GM12878 (cell line): ENCODE data around the gene ZNF615. TPM values are rescaled to one million over a fixed set of nuclear protein-coding genes. Genes with fewer than 3 reads are reported as not detected.

ENCODE experiments used
- ATF7 ChIP-seq: fragments of 450-650 bp; IDR thresholded peaks from 2 replicates; pipeline ENCODE4 v1.6.1; 2016; ENCODE audit warnings: low read depth, mild to moderate bottlenecking
- BMI1 ChIP-seq: fragments of 450-650 bp; IDR thresholded peaks from 2 replicates; pipeline ENCODE4 v1.6.1; 2016; ENCODE audit warnings: mild to moderate bottlenecking, moderate library complexity, borderline replicate concordance
- ETV6 ChIP-seq, 2 experiments: fragments of 450-650 bp in 1 of 2; IDR thresholded peaks in 1 of 2; conservative IDR thresholded peaks in 1 of 2; 2 replicates each; pipeline ENCODE4 v1.6.1; 2014; ENCODE audit warnings: antibody characterized with exemption in 1 of 2, borderline replicate concordance in 1 of 2, low read depth in 1 of 2, mild to moderate bottlenecking in 1 of 2, moderate library complexity in 1 of 2
- FOXK2 ChIP-seq: fragments of 450-650 bp; IDR thresholded peaks from 2 replicates; pipeline ENCODE4 v1.6.1; 2017; ENCODE audit warnings: mild to moderate bottlenecking, moderate library complexity
- GATAD2B ChIP-seq: fragments of 450-650 bp; conservative IDR thresholded peaks from 2 replicates; pipeline ENCODE4 v1.6.1; 2017; ENCODE audit warnings: low read depth, mild to moderate bottlenecking, moderate library complexity
- NFIC ChIP-seq: IDR thresholded peaks from 2 replicates; pipeline ENCODE4 v1.6.1; 2012; ENCODE audit warnings: low read depth, mild to moderate bottlenecking, inconsistent platforms, low read length, moderate library complexity
- NFYA ChIP-seq: IDR thresholded peaks from 2 replicates; pipeline ENCODE4 v1.6.1; 2011; ENCODE audit warnings: low read depth, mild to moderate bottlenecking, low read length, improper control_type of control experiment, borderline replicate concordance
- NR2C1 ChIP-seq: fragments of 450-650 bp; IDR thresholded peaks from 2 replicates; pipeline ENCODE4 v1.6.1; 2017; ENCODE audit warnings: antibody characterized with exemption, mild to moderate bottlenecking, moderate library complexity
- PAX5 ChIP-seq: IDR thresholded peaks from 2 replicates; pipeline ENCODE4 v1.6.1; 2011; ENCODE audit warnings: low read depth, low read length, borderline replicate concordance
- PKNOX1 ChIP-seq: fragments of 450-650 bp; IDR thresholded peaks from 2 replicates; pipeline ENCODE4 v1.6.1; 2016; ENCODE audit warnings: mild to moderate bottlenecking
- POLR2A ChIP-seq: IDR thresholded peaks from 2 replicates; pipeline ENCODE4 v1.6.1; 2011; ENCODE audit warnings: low read depth, mild to moderate bottlenecking, low read length
- RBBP5 ChIP-seq: fragments of 200-600 bp; sonication (generic); conservative IDR thresholded peaks from 2 replicates; pipeline ENCODE4 v1.6.1; 2016
- RCOR1 ChIP-seq: conservative IDR thresholded peaks from 2 replicates; pipeline ENCODE4 v1.6.1; 2012; ENCODE audit warnings: low read depth, low read length, improper control_type of control experiment
- RFX5 ChIP-seq: IDR thresholded peaks from 2 replicates; pipeline ENCODE4 v1.6.1; 2011; ENCODE audit warnings: low read depth, low read length, improper control_type of control experiment
- SIX5 ChIP-seq: IDR thresholded peaks from 2 replicates; pipeline ENCODE4 v1.6.1; 2011; ENCODE audit warnings: mild to moderate bottlenecking, low read depth, low read length, moderate library complexity; ENCODE audit not compliant: severe bottlenecking
- STAT3 ChIP-seq: IDR thresholded peaks from 2 replicates; pipeline ENCODE4 v1.6.1; 2011; ENCODE audit warnings: low read depth, low read length, improper control_type of control experiment
- SUPT20H ChIP-seq: IDR thresholded peaks from 2 replicates; pipeline ENCODE4 v1.6.1; 2011; ENCODE audit warnings: low read depth, mild to moderate bottlenecking, low read length, moderate library complexity, borderline replicate concordance; ENCODE audit not compliant: control insufficient read depth
- SUZ12 ChIP-seq: fragments of 200-600 bp; sonication (generic); IDR thresholded peaks from one replicate; pipeline ENCODE4 v1.6.1; 2018; ENCODE audit warnings: antibody characterized with exemption, mild to moderate bottlenecking; ENCODE audit not compliant: unreplicated experiment
- TCF12 ChIP-seq: IDR thresholded peaks from 2 replicates; pipeline ENCODE4 v1.6.1; 2011; ENCODE audit warnings: low read depth, mild to moderate bottlenecking, low read length
- ZNF24 ChIP-seq: fragments of 450-650 bp; IDR thresholded peaks from 2 replicates; pipeline ENCODE4 v1.6.1; 2017; ENCODE audit warnings: antibody characterized with exemption, mild to moderate bottlenecking
- ZNF274 ChIP-seq: IDR thresholded peaks from one replicate; pipeline ENCODE4 v1.8.0; 2011; ENCODE audit not compliant: insufficient read length, insufficient read depth
- ZNF384 ChIP-seq: IDR thresholded peaks from 2 replicates; pipeline ENCODE4 v1.6.1; 2012; ENCODE audit warnings: low read depth, mild to moderate bottlenecking, low read length, improper control_type of control experiment, borderline replicate concordance
- ZNF687 ChIP-seq: fragments of 450-650 bp; IDR thresholded peaks from 2 replicates; pipeline ENCODE4 v1.6.1; 2017; ENCODE audit warnings: mild to moderate bottlenecking, moderate library complexity
- polyA plus RNA-seq, 11 experiments: library from polyadenylated mRNA; depleted of rRNA in 4 of 11; unstranded in 6 of 11; stranded (reverse) in 5 of 11; fragments of >200 nt; fragmentation: Nextera tagmentation in 4 of 11; fragmentation: Illumina TruSeq in 1 of 11; extraction: Ambion mirVana in 4 of 11; extraction: Trizol in 1 of 11; gene quantifications; 1 replicate in 1 of 11; 2 replicates in 10 of 11; pipeline versions ENCODE4 v1.2.1 to v1.2.3, GENCODE V29; 2011 to 2016; ENCODE audit warnings: inconsistent platforms in 2 of 11, missing spikeins in 2 of 11, low read depth in 1 of 11
- total RNA-seq, 4 experiments: library from RNA; depleted of rRNA in 3 of 4; stranded (reverse); fragments of >200 nt in 3 of 4; fragmentation: Illumina TruSeq in 1 of 4; extraction: Trizol in 1 of 4; gene quantifications; 2 replicates each; pipeline versions ENCODE4 v1.2.1 to v1.2.3, GENCODE V29; 2013 to 2021
- TF ChIP-seq, protein P1 (sequence below): IDR thresholded peaks from 2 replicates; pipeline ENCODE4 v1.6.1; 2012; ENCODE audit warnings: low read depth, low read length, improper control_type of control experiment
- TF ChIP-seq, protein P2 (sequence below), 3 experiments: IDR thresholded peaks in 2 of 3; conservative IDR thresholded peaks in 1 of 3; 2 replicates each; pipeline ENCODE4 v1.5.1; 2011; ENCODE audit warnings: low read depth in 3 of 3, low read length in 3 of 3, mild to moderate bottlenecking in 3 of 3, control low read depth in 2 of 3, moderate library complexity in 2 of 3, inconsistent platforms in 1 of 3, mixed read lengths in 1 of 3; ENCODE audit not compliant: control insufficient read depth in 2 of 3, insufficient read depth in 1 of 3; ENCODE audit errors: extremely low read depth in 1 of 3

ZNF615 gene
- total and polyA plus RNA-seq, 10 of the 15 experiments (the other 5 are each of a cell fraction or from before 2014, with no cell fraction given), result 1.7 to 7.2 (median 4.2) TPM

DNA sequence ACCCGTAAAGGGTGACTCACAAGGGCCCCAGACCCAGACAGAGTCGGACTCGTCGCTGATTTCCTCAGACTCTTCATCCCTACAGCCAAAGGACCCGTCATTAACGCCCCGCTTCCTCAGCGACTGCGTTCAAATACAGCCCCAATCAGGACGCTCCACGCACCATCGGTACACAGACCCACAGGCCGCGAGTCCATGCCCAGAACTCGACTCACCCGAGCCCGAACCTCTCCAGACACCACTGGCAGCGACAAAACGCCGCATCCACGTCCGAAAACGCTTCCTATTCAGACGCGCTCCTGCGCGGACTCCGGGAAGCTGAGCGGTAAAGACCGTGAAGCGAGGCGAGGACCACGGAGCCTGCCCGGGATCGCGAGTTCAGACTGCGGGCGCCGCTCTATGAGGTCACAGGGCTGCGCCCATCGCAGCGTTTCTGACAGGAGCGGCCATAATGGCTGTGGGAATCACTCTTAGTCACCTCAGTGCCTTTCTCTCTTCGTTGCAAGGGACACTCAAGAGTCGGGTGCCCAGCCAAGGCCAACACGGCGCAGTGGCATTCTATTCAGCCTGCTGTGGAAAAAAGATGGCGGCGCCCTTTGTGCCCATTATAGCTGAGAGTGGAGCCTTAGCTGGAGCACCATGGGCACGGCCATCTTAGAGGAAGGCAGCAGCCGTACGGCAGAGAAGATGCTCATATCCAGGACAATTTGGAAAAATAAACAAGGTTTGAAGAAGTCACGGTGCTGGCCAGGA lies 20.2 kb upstream of the ZNF615 start, which contains the start of gene ZNF614 (continued):
- peak; percentile 72 for TF ChIP-seq PKNOX1
- TF ChIP-seq, protein P1, sequence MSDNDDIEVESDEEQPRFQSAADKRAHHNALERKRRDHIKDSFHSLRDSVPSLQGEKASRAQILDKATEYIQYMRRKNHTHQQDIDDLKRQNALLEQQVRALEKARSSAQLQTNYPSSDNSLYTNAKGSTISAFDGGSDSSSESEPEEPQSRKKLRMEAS, result peak; percentile 49
- no peak for TF ChIP-seq BMI1
- TF ChIP-seq ATF7, result no peak; the same call in none of the 2 replicates
- TF ChIP-seq, protein P2, sequence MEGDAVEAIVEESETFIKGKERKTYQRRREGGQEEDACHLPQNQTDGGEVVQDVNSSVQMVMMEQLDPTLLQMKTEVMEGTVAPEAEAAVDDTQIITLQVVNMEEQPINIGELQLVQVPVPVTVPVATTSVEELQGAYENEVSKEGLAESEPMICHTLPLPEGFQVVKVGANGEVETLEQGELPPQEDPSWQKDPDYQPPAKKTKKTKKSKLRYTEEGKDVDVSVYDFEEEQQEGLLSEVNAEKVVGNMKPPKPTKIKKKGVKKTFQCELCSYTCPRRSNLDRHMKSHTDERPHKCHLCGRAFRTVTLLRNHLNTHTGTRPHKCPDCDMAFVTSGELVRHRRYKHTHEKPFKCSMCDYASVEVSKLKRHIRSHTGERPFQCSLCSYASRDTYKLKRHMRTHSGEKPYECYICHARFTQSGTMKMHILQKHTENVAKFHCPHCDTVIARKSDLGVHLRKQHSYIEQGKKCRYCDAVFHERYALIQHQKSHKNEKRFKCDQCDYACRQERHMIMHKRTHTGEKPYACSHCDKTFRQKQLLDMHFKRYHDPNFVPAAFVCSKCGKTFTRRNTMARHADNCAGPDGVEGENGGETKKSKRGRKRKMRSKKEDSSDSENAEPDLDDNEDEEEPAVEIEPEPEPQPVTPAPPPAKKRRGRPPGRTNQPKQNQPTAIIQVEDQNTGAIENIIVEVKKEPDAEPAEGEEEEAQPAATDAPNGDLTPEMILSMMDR (IDR thresholded peaks at IDR 0.05 in 2 of 3, conservative IDR thresholded peaks at IDR 0.05 in 1 of 3; ENCODE audit: control insufficient read depth in 2 of 3, extremely low read depth in 1 of 3, insufficient read depth in 1 of 3, low read depth in 3 of 3, low read length in 3 of 3), result no peak
- TF ChIP-seq SUPT20H, result no peak
- no peak; a peak in 1 of 4 replicates for TF ChIP-seq ETV6 (conservative IDR thresholded peaks at IDR 0.05 in 1 of 2, IDR thresholded peaks at IDR 0.05 in 1 of 2; ENCODE audit: borderline replicate concordance in 1 of 2, low read depth in 1 of 2)
- TF ChIP-seq NFYA, result no peak
- no peak for TF ChIP-seq ZNF687
- TF ChIP-seq POLR2A, result peak; percentile 98
- TF ChIP-seq NR2C1, result peak; percentile 91
- TF ChIP-seq RBBP5, result no peak
- peak; percentile 58; the same call in 1 of the 2 replicates for TF ChIP-seq PAX5
- TF ChIP-seq ZNF24, result no peak
- no peak for TF ChIP-seq ZNF384
- no peak for TF ChIP-seq FOXK2
- no peak for TF ChIP-seq TCF12
- TF ChIP-seq STAT3, result no peak
- TF ChIP-seq GATAD2B, result no peak
- no peak for TF ChIP-seq RFX5
- TF ChIP-seq ZNF274, result no peak
- peak; percentile 79 for TF ChIP-seq SIX5
- peak; percentile 98 for TF ChIP-seq RCOR1
- TF ChIP-seq SUZ12, result no peak
- no peak for TF ChIP-seq NFIC
